ENCODE measurements around the gene PRKCH.

Gene PRKCH

GRCh38 chr14:61578745-61579144, 257.4 kb downstream of the PRKCH start:
- no peaks in the 10 kb centered on the region for H3K9me3 ChIP-seq (ENCODE audit: insufficient read depth, low read length, severe bottlenecking)
- no peak overlapping the region for H3K4me3 ChIP-seq (ENCODE audit: low read depth in 1 of 2, low read length in 2 of 2)
- H3K27ac ChIP-seq (ENCODE audit: low read length): no peak overlapping the region
- no peak overlapping the region for H2AFZ ChIP-seq (ENCODE audit: low read depth, low read length)
- H3K4me1 ChIP-seq (ENCODE audit: insufficient read depth, low read length): peaks cover 16% of the 10 kb centered on the region
- no peaks in the 10 kb centered on the region for H3K36me3 ChIP-seq (ENCODE audit: insufficient read depth, low read length)
- ATAC-seq (ENCODE audit: insufficient read depth, low read depth): peak; percentile 83
- H3K79me2 ChIP-seq (ENCODE audit: insufficient read depth, low read length): no peaks in the 10 kb centered on the region
- no peak overlapping the region for H3K9ac ChIP-seq (ENCODE audit: low read depth, low read length)
- H3K27me3 ChIP-seq (ENCODE audit: insufficient read depth, low read length, poor library complexity): peaks cover 36% of the 10 kb centered on the region
- DNase-seq: no peak
- TF ChIP-seq CTCF (IDR thresholded peaks at IDR 0.05; ENCODE audit: borderline replicate concordance, extremely low read depth, low read length, poor library complexity, severe bottlenecking): no peak
- TF ChIP-seq EZH2 (IDR thresholded peaks at IDR 0.05; ENCODE audit: borderline replicate concordance, low read depth, low read length, severe bottlenecking): no peak
- H3K4me2 ChIP-seq (ENCODE audit: insufficient read depth, low read length): no peak overlapping the region; the same call in 1 of the 2 replicates
- peaks cover 3% of the 10 kb centered on the region; the same call in 1 of the 2 replicates for H4K20me1 ChIP-seq (ENCODE audit: insufficient read depth, low read length)

- ATAC-seq (ENCODE audit: insufficient read depth, low read depth): no peak
- Histone ChIP-seq H3K4me3 (ENCODE audit: low read depth in 1 of 2, low read length in 2 of 2) (no peak overlapping the region), H3K9me3 (ENCODE audit: insufficient read depth, low read length, severe bottlenecking) (no peaks in the 10 kb centered on the region), H3K27ac (ENCODE audit: low read length) (no peak overlapping the region), H3K4me2 (ENCODE audit: insufficient read depth, low read length) (no peak overlapping the region), H3K79me2 (ENCODE audit: insufficient read depth, low read length) (no peaks in the 10 kb centered on the region), H3K36me3 (ENCODE audit: insufficient read depth, low read length) (no peaks in the 10 kb centered on the region), H3K27me3 (ENCODE audit: insufficient read depth, low read length, poor library complexity) (peaks cover 21% of the 10 kb centered on the region), H4K20me1 (ENCODE audit: insufficient read depth, low read length) (peaks cover 3% of the 10 kb centered on the region; the same call in 1 of the 2 replicates), H2AFZ (ENCODE audit: low read depth, low read length) (no peak overlapping the region), H3K9ac (ENCODE audit: low read depth, low read length) (no peak overlapping the region), H3K4me1 (ENCODE audit: insufficient read depth, low read length) (peaks cover 16% of the 10 kb centered on the region)
- no peak for DNase-seq
- no peak for TF ChIP-seq CTCF (IDR thresholded peaks at IDR 0.05; ENCODE audit: borderline replicate concordance, extremely low read depth, low read length, poor library complexity, severe bottlenecking)
- no peak for TF ChIP-seq EZH2 (IDR thresholded peaks at IDR 0.05; ENCODE audit: borderline replicate concordance, low read depth, low read length, severe bottlenecking)
Observed at GRCh38 chr14:61581340-61581739, 260.0 kb downstream of the PRKCH start.

- Histone ChIP-seq H4K20me1 (ENCODE audit: insufficient read depth, low read length) (peaks cover 6% of the 10 kb centered on the region; the same call in 1 of the 2 replicates), H3K9me3 (ENCODE audit: insufficient read depth, low read length, severe bottlenecking) (no peaks in the 10 kb centered on the region), H3K4me2 (ENCODE audit: insufficient read depth, low read length) (no peak overlapping the region), H3K27me3 (ENCODE audit: insufficient read depth, low read length, poor library complexity) (peaks cover 14% of the 10 kb centered on the region), H3K27ac (ENCODE audit: low read length) (no peak overlapping the region), H3K36me3 (ENCODE audit: insufficient read depth, low read length) (no peaks in the 10 kb centered on the region), H2AFZ (ENCODE audit: low read depth, low read length) (no peak overlapping the region), H3K9ac (ENCODE audit: low read depth, low read length) (no peak overlapping the region), H3K4me1 (ENCODE audit: insufficient read depth, low read length) (peaks cover 16% of the 10 kb centered on the region), H3K4me3 (ENCODE audit: low read depth in 1 of 2, low read length in 2 of 2) (no peak overlapping the region), H3K79me2 (ENCODE audit: insufficient read depth, low read length) (no peaks in the 10 kb centered on the region)
- no peak for ATAC-seq (ENCODE audit: insufficient read depth, low read depth)
- TF ChIP-seq EZH2 (IDR thresholded peaks at IDR 0.05; ENCODE audit: borderline replicate concordance, low read depth, low read length, severe bottlenecking) (peak; percentile 65), CTCF (IDR thresholded peaks at IDR 0.05; ENCODE audit: borderline replicate concordance, extremely low read depth, low read length, poor library complexity, severe bottlenecking) (no peak)
- no peak for DNase-seq
Observed at GRCh38 chr14:61581955-61582615, 260.7 kb downstream of the PRKCH start.
